ENCODE measurements around the gene MAP1B. TPM values are rescaled to one million over a fixed set of nuclear protein-coding genes. Genes with fewer than 3 reads are reported as not detected.

Gene MAP1B
- polyA plus RNA-seq, 1 donor (not counting 4 experiments of a cell fraction or from before 2014, with no cell fraction given) = 3.3 TPM

DNA sequence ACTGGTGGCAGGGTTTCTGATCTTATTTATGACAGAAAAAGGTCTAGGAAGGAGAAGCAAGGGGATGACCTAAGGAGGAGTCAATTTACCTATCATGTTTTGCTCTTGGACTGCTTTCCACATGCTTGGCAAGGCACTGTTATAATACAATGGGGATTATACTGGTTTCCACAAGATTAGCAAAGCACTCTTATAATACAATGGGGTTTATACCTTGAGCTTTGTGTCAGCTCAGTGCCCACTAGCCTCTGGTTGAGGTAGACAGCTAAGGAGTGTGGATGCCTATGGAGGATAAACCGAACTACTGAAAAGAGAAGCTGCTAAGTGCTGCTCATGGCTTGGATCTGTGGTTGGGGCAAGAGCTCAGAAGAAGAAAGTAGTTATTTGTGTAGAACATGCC is 144.1 kb downstream of the MAP1B start:
- Histone ChIP-seq H2AFZ (ENCODE audit: control insufficient read depth, low read length) (no peak overlapping the region), H3K9me1 (ENCODE audit: control insufficient read depth, extremely low read depth, insufficient read depth, low read length) (no peaks in the 10 kb centered on the region), H3K27me3 (ENCODE audit: control insufficient read depth, extremely low read depth, insufficient read depth, low read length) (no peaks in the 10 kb centered on the region), H4K20me1 (ENCODE audit: control insufficient read depth, extremely low read depth, insufficient read depth, low read length) (no peaks in the 10 kb centered on the region), H3K79me2 (ENCODE audit: control insufficient read depth, insufficient read depth, low read length) (peaks cover 6% of the 10 kb centered on the region), H3K4me3 (ENCODE audit: control insufficient read depth in 2 of 3, extremely low read depth in 1 of 3, insufficient read depth in 2 of 3, low read depth in 1 of 3, low read length in 3 of 3) (no peak overlapping the region), H3K4me2 (ENCODE audit: control insufficient read depth, extremely low read depth, insufficient read depth, low read depth, low read length) (no peak overlapping the region), H3K27ac (ENCODE audit: control insufficient read depth, insufficient read depth, low read length) (no peak overlapping the region), H3K9ac (ENCODE audit: control insufficient read depth, extremely low read depth, insufficient read depth, low read length) (no peak overlapping the region), H3K9me3 (ENCODE audit: control insufficient read depth, low read depth, low read length) (no peaks in the 10 kb centered on the region), H3K4me1 (ENCODE audit: control insufficient read depth, extremely low read depth, insufficient read depth, low read length) (peaks cover 14% of the 10 kb centered on the region), H3K36me3 (ENCODE audit: control insufficient read depth in 2 of 2, extremely low read depth in 1 of 2, insufficient read depth in 2 of 2, low read length in 2 of 2) (peaks cover 2 to 3% of the 10 kb centered on the region in 2 experiments)
- no peak for TF ChIP-seq EZH2 (IDR thresholded peaks at IDR 0.05; ENCODE audit: low read length)
- TF ChIP-seq, protein P1, sequence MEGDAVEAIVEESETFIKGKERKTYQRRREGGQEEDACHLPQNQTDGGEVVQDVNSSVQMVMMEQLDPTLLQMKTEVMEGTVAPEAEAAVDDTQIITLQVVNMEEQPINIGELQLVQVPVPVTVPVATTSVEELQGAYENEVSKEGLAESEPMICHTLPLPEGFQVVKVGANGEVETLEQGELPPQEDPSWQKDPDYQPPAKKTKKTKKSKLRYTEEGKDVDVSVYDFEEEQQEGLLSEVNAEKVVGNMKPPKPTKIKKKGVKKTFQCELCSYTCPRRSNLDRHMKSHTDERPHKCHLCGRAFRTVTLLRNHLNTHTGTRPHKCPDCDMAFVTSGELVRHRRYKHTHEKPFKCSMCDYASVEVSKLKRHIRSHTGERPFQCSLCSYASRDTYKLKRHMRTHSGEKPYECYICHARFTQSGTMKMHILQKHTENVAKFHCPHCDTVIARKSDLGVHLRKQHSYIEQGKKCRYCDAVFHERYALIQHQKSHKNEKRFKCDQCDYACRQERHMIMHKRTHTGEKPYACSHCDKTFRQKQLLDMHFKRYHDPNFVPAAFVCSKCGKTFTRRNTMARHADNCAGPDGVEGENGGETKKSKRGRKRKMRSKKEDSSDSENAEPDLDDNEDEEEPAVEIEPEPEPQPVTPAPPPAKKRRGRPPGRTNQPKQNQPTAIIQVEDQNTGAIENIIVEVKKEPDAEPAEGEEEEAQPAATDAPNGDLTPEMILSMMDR (optimal IDR thresholded peaks at IDR 0.05 in 1 of 3, IDR thresholded peaks at IDR 0.05 in 1 of 3, conservative IDR thresholded peaks at IDR 0.05 in 1 of 3; ENCODE audit: extremely low read depth in 1 of 3, insufficient read depth in 2 of 3, low read length in 3 of 3) = no peak
- dilution Hi-C loops (cut with MboI; ENCODE audit: extremely low pct_ligation_motif_present, low sequenced_read_pairs) = no loop called here
- FAIRE-seq (no peak), DNase-seq (ENCODE audit: low read depth, low spot score) (no peak)

DNA sequence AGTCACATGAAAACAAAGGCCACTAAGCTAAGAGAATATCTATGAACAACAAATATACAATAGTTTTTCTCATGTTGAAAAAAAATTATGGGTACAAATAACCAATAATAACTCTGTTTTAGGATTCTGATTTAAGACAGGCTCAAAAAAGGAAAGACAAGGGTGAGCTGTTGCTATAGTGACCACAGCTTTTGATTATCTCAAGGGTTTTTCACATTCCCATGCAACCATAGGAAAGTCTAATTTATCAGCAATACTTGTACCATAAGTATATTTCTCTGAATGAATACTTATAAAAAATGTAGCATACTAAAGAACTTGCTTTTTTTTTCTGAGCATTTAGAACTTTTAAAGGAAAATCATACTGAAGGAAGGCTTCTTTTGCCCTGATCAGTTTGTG is 144.7 kb downstream of the MAP1B start:
- Histone ChIP-seq H3K9ac (ENCODE audit: control insufficient read depth, extremely low read depth, insufficient read depth, low read length) (no peak overlapping the region), H3K79me2 (ENCODE audit: control insufficient read depth, insufficient read depth, low read length) (peaks cover 6% of the 10 kb centered on the region), H3K36me3 (ENCODE audit: control insufficient read depth in 2 of 2, extremely low read depth in 1 of 2, insufficient read depth in 2 of 2, low read length in 2 of 2) (peaks cover 2 to 3% of the 10 kb centered on the region in 2 experiments), H3K4me1 (ENCODE audit: control insufficient read depth, extremely low read depth, insufficient read depth, low read length) (peaks cover 17% of the 10 kb centered on the region), H3K27me3 (ENCODE audit: control insufficient read depth, extremely low read depth, insufficient read depth, low read length) (no peaks in the 10 kb centered on the region), H3K9me1 (ENCODE audit: control insufficient read depth, extremely low read depth, insufficient read depth, low read length) (no peaks in the 10 kb centered on the region), H4K20me1 (ENCODE audit: control insufficient read depth, extremely low read depth, insufficient read depth, low read length) (no peaks in the 10 kb centered on the region), H3K9me3 (ENCODE audit: control insufficient read depth, low read depth, low read length) (no peaks in the 10 kb centered on the region), H3K27ac (ENCODE audit: control insufficient read depth, insufficient read depth, low read length) (no peak overlapping the region), H3K4me3 (ENCODE audit: control insufficient read depth in 2 of 3, extremely low read depth in 1 of 3, insufficient read depth in 2 of 3, low read depth in 1 of 3, low read length in 3 of 3) (no peak overlapping the region), H2AFZ (ENCODE audit: control insufficient read depth, low read length) (no peak overlapping the region), H3K4me2 (ENCODE audit: control insufficient read depth, extremely low read depth, insufficient read depth, low read depth, low read length) (no peak overlapping the region)
- DNase-seq (ENCODE audit: low read depth, low spot score) = no peak
- no peak for FAIRE-seq
- dilution Hi-C loops (cut with MboI; ENCODE audit: extremely low pct_ligation_motif_present, low sequenced_read_pairs) = no loop called here
- no peak for TF ChIP-seq EZH2 (IDR thresholded peaks at IDR 0.05; ENCODE audit: low read length)
- TF ChIP-seq, protein P1 (optimal IDR thresholded peaks at IDR 0.05 in 1 of 3, IDR thresholded peaks at IDR 0.05 in 1 of 3, conservative IDR thresholded peaks at IDR 0.05 in 1 of 3; ENCODE audit: extremely low read depth in 1 of 3, insufficient read depth in 2 of 3, low read length in 3 of 3) = no peak
